SKM-1 treated with dmso at 0.1 percent for 144 hours (cell line): ENCODE measurements around the gene SH3PXD2A.
"Not testable (repeated sequence)": the region's sequence is repeated elsewhere in the genome, so short reads cannot be mapped to it uniquely, and the experiment has no call there.

Source experiments
- DNase-seq: peaks from one replicate; lab custom pipeline; 2025; ENCODE audit not compliant: unreplicated experiment; lab: John Stamatoyannopoulos, UW

SH3PXD2A gene

DNA sequence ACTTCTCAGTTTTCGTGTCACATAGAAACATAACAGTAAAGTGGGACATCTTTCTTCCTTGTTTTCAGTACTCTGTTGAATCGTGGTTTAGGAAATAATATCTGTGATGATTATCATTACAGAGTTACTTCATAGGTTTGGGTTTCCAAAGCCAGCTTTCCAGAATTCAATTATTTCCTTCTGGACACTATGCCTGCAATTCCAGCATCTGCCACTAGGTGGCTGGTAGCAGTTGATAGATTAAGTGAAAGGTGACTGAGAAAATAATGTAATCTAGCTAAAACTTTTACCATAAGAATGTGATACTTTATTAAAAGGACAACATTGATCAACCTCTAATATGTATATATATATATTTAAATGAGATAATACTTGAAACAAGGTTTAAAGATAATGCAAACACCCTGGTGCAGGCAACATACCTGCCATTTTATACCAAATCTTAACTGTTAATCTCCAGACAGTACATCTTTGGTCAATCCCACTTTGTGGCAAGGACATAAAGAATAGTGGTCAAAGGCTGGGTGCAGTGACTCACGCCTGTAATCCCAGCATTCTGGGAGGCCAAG lies 102.6 kb downstream of the SH3PXD2A start:
- peak; percentile 34 for DNase-seq

DNA sequence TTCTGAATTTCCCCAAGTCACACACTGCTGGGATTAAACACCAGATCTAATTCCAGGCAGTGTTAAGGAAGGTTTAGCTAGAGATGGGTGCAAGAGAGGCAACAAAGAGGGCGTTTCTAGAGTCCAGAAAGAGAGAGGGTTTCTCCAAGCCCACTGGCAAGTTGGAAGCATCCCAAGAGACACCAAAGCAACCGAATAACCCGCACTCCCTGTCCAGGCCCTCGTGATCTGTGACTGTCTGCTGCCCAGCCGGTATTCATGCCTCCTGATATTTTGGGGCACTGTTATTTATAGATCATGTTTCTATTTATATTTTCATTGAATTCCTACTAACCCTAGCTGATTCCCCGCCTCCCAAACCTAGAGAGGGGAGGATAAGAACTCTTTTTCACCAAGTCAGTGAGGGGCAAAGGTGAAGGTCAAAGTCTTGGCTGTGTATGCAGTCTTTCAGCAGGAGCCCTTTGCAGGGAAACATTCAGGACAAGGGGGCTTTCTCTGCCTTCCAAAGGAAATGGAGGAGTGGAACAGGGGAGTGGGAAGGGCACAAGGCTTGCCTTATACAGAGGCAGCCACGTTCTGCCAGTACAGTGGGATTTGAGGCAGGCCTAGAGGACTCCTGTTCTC lies 103.6 kb downstream of the SH3PXD2A start:
- no peak for DNase-seq

DNA sequence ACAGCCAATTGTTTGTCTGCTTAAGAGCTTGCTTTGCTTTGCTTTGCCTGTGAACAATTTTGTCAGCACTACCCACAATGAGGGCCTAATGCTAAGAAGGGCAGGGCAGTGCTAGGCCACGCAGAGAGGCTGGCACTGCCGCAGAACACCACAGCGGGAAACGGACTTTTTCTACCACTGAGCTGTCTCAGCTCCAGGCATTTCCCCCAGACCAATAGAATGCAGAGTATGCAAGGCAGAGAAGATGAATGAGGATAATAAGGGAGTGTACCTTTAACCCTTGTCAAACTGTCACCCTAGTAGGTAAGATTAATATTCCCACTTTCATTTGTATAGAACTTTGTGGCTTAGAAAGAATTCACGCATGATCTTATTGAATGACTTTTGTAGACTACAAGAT lies 104.5 kb downstream of the SH3PXD2A start:
- DNase-seq, result no peak

DNA sequence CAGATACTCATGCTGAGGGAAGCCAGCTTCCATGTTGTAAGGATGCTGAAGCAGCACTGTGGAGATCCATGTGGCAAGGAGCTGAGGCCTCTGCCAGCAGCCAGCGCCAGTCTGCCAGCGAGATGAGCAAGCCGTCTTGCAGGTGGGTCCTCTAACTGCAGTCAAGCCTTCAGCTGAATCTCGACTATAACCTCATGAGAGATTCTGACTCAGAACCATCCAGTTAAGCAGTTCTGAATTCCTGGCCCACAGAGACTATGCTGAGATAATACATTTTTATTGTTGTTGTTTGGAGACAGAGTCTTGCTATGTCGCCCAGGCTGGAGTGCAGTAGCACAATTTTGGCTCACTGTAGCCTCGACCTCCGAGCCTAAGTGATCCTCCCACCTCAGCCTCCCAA lies 105.6 kb downstream of the SH3PXD2A start:
- DNase-seq, result no peak

DNA sequence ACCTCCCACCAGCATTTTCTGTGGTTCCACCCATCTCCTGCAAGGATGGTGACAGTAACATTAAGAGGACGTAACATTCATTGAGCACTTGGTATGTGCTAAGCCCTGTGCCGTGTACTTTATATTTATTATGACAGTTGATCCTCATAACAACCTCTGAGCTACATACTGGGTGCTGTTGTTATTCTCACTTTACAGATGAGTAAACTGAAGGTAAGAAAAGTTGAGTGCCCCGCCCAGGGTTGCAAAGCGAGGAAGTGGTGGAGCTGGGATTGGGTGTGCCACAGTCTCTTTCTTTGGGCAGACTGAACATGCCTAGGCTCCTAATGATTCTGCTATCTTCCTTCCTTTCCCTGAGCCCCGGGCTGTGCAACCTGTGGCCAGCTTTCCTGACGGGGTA lies 107.4 kb downstream of the SH3PXD2A start:
- DNase-seq, result no peak

DNA sequence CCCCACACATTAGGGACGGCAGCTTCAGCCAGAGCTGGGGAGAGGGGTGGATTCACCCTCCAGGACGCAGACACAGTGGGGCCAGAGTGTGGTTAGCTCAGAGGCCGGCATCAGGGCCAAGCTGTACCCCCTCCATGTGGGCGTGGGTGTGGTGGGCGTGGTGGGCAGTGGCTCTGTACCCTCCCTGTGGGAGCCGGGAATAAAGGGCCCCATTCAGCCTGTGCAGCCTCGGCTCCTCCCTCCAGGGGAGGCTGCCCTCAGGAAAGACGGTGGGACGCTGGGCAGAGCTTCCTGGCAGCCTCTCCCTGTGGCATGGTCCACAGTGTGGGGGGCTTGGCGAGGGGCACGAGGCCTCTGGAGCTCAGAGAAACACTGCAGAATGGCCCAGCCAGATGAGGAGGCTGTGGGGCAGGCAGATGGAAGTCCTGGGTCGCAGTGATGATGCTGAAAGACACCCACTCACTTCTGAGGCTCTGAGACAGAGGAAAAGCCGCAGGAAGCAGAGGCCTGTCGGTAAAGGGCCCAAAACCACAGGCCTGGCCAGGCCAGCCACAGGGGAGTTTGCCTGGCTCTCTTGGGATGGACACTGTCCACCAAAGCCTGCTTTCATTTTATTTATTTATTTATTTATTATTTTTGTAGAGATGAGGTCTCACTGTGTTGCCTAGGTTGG lies 108.0 kb downstream of the SH3PXD2A start:
- no peak for DNase-seq

DNA sequence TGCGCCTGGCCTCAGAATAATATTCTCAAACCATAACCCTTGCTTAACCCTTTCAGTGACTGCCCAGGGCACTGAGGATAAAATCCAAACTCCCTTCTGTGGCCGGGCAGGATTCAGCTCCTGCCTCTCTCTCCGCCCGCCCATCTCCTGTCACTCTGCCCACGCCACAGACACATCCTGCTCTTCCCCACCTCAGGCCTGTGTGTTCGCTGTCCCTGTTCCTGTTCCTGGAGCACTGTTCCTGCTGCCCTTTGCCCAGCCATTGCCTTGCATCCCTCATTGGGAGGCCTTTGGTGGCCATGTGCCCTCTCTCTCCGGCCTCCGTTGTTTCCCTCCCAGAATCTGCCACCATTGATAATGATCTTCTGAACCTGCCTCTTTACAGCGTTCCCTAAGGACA lies 108.8 kb downstream of the SH3PXD2A start:
- no peak for DNase-seq

DNA sequence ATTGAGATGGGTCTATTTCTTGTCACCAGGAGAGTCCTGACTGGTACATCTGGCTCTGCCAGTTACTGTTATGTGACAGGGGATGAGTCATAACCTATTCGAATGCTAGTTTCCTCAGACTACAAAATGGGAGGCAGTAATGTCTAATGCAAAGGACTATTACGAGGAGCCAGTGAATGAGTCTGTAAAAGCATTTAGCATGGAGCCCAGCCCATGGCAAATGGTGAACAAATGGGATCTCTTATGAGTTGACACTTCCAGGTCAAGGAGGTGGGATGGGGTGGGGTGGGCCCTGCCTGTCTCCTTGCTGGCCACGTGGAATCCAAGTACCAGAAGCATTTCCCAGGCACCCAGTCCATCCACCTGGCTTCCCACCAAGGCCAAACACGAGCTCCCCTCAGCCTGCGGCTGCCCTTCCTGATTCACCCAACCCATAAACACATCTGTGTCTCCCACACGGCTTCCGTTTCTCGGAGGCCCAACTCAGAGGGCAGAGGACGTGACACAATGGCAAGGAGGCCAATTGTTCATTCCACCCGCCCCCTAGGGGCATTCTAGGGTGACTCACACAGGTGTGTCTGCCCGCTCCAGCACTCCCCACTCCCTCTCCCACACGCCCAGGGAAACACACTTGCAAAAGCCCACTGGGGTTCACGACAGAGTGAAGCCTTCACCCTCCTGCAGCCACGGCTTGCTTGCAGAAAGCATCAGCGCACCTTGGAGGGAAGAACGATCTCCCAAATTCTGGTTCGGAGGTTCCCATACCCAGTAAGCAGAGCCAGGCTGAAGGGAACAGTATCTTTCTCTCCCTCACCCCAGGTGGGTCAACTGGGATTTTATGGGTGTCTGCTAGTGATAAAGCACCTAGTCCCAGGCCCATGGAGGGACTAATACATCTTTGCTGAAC lies 109.8 kb downstream of the SH3PXD2A start:
- DNase-seq, result no peak

DNA sequence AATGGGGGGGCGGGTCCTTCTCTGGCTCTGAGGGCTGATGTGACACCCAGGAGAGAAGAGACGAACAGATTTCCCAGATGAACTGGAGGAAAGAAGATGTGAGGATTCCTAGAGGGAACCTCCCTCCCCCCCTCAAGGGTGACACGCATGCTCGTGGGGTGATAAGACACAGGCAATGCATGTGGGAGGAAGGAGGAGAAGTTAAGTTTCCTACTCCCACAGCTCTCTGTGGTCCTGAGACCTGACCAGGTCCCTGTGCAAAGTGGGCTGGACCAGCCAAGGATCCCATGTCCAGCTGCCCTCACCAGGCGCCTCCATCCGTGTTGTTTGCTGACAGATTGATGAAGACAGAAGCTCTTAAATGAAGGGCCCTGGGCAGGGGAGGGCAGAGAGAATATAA lies 112.6 kb downstream of the SH3PXD2A start:
- no peak for DNase-seq

DNA sequence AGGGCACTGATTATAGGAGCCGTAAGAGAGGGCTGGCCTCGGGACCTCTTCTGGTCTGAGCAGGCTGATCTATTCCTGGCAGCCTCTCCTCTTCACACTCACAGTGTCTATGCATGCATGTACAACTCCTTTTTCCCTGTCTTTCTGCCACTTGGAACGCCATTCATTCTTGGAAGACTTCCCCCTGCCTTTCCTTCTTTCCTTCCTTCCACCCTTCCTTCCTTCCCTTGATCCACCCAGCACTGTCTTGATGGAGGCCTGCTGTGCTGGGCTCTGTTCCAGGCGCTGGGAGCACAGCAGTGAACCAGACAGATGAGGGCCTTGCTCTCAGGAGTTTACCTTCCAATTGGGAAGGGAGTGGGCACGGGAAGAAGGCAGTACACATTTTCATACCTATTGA lies 114.8 kb downstream of the SH3PXD2A start:
- DNase-seq, result no peak

DNA sequence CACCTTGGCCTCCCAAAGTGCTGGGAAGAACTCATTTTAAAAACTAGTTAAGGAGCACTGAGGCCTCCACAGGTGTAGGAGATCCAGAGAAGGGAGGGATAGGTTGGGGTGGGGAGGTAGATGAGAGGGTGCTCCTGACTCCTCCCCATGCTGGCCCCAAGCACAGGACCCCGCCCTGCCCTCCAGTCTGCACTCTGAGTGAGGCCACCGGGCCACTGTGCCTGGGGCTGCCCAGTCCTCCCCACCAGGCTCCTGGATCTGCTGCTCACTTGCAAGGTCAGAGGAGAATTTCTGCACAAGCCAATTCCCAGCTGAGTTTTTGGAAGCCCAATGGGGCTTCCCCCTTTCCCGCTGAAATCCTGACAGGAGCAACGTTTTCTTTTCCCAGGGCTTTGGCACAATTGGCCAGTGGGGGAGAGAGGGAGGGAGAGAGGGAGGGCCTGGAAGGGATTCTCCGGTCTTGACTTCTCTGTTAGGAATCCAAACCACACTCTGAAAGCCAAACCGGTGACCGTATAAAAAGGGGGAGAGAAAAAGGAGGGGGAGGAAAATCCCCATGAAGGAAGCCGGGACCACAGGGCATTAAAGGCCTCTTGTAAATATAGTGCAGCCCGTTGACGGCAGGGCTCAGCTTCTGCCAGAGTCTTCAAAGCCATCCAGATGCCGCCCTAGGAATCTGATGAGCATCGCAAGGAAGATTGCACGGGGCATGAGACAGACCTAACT lies 116.2 kb downstream of the SH3PXD2A start:
- DNase-seq, result no peak

DNA sequence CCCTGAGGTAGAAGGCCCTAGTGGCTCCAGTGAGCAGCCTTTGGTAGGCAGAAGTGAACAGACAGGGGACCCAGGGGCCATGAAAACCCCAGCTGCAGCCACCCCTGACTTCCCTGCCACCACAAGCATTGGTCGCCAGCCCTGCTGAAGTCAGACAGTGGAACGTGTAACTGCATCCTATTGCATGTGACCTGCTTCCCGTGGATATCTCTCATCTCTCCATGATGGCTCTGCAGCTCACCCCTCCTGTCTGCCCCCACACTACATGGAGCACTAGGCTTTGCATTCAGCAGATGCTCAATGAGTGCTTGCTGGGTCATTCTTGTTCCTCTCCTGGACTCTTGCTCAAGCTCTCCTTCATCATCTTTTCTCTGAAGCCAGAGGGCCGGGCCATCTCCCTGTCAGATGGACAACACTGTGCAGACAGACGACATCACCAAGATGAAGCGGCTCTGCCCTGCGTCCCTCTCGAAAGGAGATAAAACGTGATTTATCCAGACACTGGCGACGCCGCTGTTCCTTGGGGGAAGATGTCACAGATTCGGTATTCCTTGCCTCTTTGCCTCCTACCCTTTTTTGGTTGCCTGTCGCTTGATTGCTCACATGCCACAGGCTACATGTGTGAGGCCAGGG lies 117.5 kb downstream of the SH3PXD2A start:
- DNase-seq, result no peak

DNA sequence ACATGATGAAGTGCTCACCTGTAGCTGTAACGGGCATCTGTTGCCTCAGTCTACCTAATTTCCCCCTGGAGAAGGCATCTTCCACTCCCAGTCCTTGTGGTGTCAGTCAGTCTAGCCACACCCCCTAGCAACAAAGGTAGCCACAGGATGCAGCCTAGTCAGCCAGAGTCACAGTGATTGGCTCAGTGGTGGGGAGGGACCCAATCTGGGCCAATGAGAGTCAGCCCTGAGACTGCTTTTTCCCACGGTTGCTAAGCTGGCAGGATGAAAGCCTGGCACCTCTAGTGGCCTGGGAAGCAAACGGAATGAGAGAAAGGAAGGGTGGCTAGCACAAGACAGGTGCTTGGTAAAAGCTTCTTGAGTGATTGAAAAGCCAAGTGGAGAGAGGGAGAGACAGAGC lies 118.6 kb downstream of the SH3PXD2A start:
- no peak for DNase-seq

DNA sequence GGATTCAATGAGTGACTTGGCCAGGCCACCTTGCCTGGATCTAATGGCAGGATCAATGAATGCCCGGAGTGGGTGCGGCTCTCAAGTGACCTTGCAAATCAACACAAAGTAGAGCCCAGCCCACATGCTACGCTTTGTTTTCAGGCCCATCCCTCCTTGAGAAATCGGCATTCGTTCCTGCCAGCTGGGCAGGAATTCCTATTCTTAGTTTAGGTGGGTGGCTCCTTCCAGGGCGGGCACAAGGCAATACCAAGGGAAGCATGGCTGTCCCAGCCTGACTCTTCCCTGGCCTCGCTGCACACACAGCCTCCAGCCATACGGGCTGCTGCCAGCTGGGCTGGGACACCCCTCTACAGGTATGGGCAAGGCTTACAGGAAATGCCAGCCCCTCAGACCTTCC lies 119.3 kb downstream of the SH3PXD2A start:
- no peak for DNase-seq

DNA sequence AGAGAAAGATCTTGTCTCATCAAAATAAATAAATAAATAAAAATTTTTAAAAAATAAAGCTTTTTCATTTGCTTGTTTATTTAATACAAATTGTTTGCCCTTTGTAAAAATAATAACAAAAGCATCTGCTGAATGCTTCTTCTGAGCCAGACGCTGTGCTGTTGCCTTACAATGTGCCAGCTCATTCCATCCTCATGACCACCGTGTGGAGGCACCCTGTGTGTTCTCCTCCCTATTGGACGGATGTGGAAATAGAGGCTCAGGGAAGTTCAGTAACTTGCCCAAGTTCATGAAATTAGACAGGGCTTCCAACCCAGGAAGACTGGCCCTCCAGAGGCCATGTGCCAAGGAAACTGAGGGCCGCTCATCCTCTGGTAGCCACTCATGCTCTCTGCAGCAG lies 120.6 kb downstream of the SH3PXD2A start:
- DNase-seq, result no peak

DNA sequence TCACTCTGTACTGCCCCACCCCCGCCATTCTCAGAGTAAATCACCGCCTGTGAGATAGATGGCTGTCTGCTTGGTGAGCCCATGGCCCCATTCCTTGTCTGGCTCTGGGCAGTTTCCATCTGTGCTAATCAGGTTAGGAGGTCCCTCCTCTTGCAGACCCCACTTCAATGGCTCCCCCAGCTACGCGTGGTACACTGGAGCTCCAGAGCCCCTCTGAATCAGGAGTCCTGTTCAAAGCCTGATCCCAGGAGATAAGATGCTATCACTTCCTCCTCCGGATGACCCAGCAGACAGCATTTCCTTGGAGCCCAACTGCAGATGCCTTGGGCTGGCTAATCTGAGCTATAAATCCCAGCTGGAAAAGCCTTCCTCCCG lies 122.3 kb downstream of the SH3PXD2A start:
- no peak for DNase-seq

DNA sequence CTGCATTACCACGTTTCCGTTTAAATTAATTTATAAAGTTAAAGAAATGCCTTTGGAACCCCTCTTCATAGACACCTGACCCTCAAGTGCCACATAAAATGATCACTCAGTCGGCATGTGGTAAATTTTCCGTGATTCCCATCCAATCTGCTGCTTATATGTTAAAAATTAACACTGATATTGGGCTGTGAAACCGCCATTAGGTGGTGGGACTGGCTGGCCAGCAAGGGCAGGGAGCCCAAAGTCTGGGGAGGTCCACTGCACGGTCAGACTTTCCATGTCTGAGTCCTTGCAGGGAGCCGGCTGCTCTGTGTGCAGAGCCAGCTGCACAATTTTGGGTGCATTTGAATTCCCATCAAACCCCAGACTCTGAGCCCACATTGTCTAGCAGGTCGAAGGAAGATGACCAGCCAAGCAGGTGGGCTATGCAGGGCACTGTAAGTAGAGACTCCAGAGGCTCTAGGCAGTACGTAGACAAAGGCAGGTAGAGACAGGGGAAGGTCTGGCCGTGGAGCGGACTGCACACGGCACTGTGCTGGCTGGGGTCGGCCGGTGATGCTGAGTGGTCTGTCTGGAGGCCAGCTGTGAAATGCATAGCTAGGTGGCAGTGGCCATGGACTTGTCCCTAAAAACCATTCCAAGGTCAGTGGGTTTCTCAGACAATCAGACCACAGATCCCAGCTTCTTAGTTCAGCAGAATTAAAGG lies 122.9 kb downstream of the SH3PXD2A start:
- DNase-seq, result no peak

DNA sequence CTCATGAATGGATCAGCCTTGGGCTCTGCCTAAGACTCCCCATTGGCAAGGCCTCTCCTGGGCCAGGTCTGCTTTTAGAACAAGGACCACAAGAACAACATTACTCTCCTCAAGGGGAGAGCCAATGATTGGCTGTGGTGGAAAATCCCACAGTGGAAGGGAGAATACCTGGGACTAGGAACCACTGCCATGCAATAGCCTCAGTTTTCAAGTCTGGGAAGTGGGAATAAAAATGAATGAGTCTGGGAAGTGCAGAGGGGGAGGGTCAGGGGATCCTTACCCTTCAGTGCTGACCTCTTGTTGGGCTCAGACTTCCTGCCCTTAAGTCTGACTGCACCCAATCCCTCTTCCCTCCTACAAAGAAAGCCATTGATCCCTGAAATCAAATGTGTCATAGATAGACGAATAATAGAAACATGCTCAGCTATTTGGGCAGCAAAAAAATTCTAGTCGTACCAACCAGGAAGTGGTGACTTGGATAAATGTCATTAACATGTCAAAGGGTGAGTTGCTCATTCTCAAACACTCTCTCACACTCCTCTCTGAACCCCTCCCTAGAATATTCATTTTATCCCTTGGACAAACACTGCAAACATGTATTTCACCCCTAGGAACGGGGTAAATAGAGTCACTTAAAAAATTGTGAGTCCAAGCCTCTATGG lies 123.6 kb downstream of the SH3PXD2A start:
- no peak for DNase-seq

DNA sequence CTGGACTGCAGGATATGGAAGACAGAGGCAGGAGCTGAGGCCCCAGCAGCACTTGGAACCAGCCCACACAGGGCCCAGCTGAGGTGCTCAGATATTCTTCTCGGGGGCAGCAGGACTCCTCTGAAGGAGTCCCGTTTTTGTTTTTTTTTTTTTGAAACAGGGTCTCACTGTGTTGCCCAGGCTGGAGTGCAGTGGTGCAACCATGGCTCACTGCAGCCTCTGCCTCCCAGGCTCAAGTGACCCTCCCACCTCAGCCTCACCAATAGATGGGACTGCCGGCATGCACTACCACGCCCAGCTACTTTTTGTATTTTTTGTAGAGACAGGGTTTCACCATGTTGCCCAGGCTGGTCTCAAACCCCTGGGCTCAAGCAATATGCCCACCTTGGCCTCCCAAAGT lies 124.3 kb downstream of the SH3PXD2A start:
- not testable (repeated sequence) for DNase-seq

DNA sequence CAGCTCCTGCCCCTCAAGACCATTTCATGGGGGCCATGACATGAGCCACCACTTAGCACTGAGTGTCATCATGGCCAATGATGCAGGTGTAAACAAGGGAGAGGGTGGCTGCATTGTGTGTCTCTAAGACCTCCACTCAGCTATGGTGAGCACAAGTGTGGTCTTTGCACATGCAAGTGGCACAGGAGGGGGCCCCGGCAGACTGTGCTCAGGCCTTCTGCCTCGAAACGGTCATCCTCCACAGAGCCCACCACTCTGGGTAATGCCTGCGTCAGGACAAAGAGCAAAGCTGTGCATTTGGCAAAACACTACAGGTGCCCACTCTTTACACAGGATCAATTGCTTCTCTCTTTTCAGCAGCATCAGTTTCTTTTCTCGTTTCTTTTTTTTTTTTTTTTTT lies 125.5 kb downstream of the SH3PXD2A start:
- no peak for DNase-seq
